Activated naive CD4-positive, alpha-beta T cell treated with anti-CD3 and anti-CD28 coated beads, Interleukin-2, amount 50 U/mL, for 24 hours (primary cell): ENCODE measurements around the gene ARMC5.

ENCODE experiments used
- H3K27ac Mint-ChIP-seq: one replicate; pipeline ENCODE4 v1.8.0; 2021; ENCODE audit warnings: mild to moderate bottlenecking, mixed read lengths
- H3K27me3 Mint-ChIP-seq: one replicate; pipeline ENCODE4 v1.8.0; 2021; ENCODE audit warnings: mixed read lengths
- H3K36me3 Mint-ChIP-seq: one replicate; pipeline ENCODE4 v1.8.0; 2021; ENCODE audit warnings: mixed read lengths
- H3K4me1 Mint-ChIP-seq: one replicate; pipeline ENCODE4 v1.8.0; 2021; ENCODE audit warnings: mixed read lengths
- H3K4me3 Mint-ChIP-seq: one replicate; pipeline ENCODE4 v1.8.0; 2021; ENCODE audit warnings: mild to moderate bottlenecking, mixed read lengths
- H3K9me3 Mint-ChIP-seq: one replicate; pipeline ENCODE4 v1.8.0; 2021; ENCODE audit warnings: mixed read lengths

The ARMC5 gene

DNA sequence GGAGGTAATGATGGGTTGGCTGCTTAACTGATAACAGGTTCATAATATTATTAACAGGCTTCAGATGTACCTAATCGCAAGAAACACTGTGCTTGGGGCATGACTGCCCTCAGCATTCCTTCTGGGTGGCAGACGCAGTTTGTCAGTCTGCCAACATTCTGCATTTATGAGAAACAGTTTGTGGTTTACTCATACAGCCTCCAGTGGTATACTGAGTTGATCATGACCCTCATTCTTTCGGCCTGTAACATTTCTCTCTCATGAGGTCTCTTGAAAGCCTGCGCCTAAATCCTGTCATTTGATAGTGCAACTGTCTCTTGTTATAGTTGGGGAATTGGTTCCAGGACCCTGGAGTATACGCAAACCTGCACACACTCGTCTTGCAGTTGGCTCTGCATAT, 53.8 kb downstream of the ARMC5 start:
- H3K27me3 Mint-ChIP-seq = no peaks in the 10 kb centered on the region
- no peak overlapping the region for H3K4me3 Mint-ChIP-seq
- no peaks in the 10 kb centered on the region for H3K9me3 Mint-ChIP-seq
- peaks cover 23% of the 10 kb centered on the region for H3K4me1 Mint-ChIP-seq
- H3K36me3 Mint-ChIP-seq = no peaks in the 10 kb centered on the region
- H3K27ac Mint-ChIP-seq = no peak overlapping the region

DNA sequence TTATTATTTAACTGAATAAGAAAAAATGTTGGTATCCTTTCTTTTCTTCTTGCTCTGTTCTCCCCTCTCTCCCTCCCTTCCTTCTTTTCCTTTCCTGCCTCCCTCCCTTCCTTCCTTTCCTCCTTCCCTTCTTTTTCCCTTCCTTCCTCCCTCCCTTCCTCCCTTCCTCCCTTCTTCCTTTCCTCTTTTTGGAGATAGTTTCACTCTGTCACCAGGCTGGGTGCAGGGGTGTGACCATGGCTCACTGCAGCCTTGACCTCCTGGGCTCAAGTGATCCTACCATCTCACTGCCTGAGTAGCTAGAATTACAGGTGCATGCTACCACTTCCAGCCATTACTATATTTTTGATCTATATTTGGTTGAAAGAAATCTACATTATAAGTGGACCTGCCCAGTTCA, 54.6 kb downstream of the ARMC5 start:
- Mint-ChIP-seq H3K27me3 (no peaks in the 10 kb centered on the region), H3K9me3 (no peaks in the 10 kb centered on the region), H3K4me1 (peaks cover 17% of the 10 kb centered on the region), H3K27ac (no peak overlapping the region), H3K36me3 (no peaks in the 10 kb centered on the region), H3K4me3 (no peak overlapping the region)
